HCT116 (cell line): ENCODE measurements around the gene SLC4A2.

ENCODE experiments used
- CEBPB ChIP-seq: IDR thresholded peaks from 2 replicates; pipeline ENCODE4 v1.6.1; 2012; ENCODE audit warnings: low read depth
- CTCF ChIP-seq, 3 experiments: fragments of 200-600 bp in 1 of 3; sonication (generic) in 1 of 3; IDR thresholded peaks in 2 of 3; conservative IDR thresholded peaks in 1 of 3; 2 replicates each; pipeline ENCODE4 v1.5.1; 2012 to 2017; ENCODE audit warnings: low read depth in 2 of 3, low read length in 2 of 3, antibody characterized with exemption in 1 of 3, borderline replicate concordance in 1 of 3, control low read depth in 1 of 3, mild to moderate bottlenecking in 1 of 3, mixed read lengths in 1 of 3, mixed run types in 1 of 3, moderate library complexity in 1 of 3; ENCODE audit not compliant: insufficient read depth in 1 of 3
- EZH2phosphoT487 ChIP-seq: fragments of 200-600 bp; IDR thresholded peaks from 2 replicates; pipeline ENCODE4 v1.6.1; 2018; ENCODE audit warnings: antibody characterized with exemption, borderline replicate concordance
- JUND ChIP-seq: IDR thresholded peaks from 2 replicates; pipeline ENCODE4 v1.6.1; 2012
- POLR2A ChIP-seq: IDR thresholded peaks from 2 replicates; pipeline ENCODE4 v1.7.0; 2011; ENCODE audit warnings: borderline replicate concordance; ENCODE audit not compliant: insufficient read depth, insufficient read length; ENCODE audit errors: extremely low read depth
- POLR2AphosphoS5 ChIP-seq: IDR thresholded peaks from 2 replicates; pipeline ENCODE4 v1.6.1; 2011; ENCODE audit warnings: mild to moderate bottlenecking, low read depth, low read length, moderate library complexity
- ZBTB33 ChIP-seq: IDR thresholded peaks from 2 replicates; pipeline ENCODE4 v1.6.1; 2011; ENCODE audit warnings: mild to moderate bottlenecking, low read length, moderate library complexity; ENCODE audit not compliant: insufficient replicate concordance; ENCODE audit errors: extremely low read depth
- TF ChIP-seq, protein P1 (sequence below): IDR thresholded peaks from 2 replicates; pipeline ENCODE4 v1.6.1; 2012
- TF ChIP-seq, protein P2 (sequence below): IDR thresholded peaks from 2 replicates; pipeline ENCODE4 v1.6.1; 2012; ENCODE audit warnings: low read depth

- TF ChIP-seq POLR2A = no peak
- no peak for TF ChIP-seq POLR2AphosphoS5
- TF ChIP-seq CTCF (IDR thresholded peaks at IDR 0.05 in 2 of 3, conservative IDR thresholded peaks at IDR 0.05 in 1 of 3; ENCODE audit: borderline replicate concordance in 1 of 3, insufficient read depth in 1 of 3, low read depth in 2 of 3, low read length in 2 of 3) = no peak
- no peak for TF ChIP-seq ZBTB33
- TF ChIP-seq JUND = no peak
- TF ChIP-seq, protein P1, sequence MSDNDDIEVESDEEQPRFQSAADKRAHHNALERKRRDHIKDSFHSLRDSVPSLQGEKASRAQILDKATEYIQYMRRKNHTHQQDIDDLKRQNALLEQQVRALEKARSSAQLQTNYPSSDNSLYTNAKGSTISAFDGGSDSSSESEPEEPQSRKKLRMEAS = no peak
- TF ChIP-seq CEBPB = no peak
- TF ChIP-seq, protein P2, sequence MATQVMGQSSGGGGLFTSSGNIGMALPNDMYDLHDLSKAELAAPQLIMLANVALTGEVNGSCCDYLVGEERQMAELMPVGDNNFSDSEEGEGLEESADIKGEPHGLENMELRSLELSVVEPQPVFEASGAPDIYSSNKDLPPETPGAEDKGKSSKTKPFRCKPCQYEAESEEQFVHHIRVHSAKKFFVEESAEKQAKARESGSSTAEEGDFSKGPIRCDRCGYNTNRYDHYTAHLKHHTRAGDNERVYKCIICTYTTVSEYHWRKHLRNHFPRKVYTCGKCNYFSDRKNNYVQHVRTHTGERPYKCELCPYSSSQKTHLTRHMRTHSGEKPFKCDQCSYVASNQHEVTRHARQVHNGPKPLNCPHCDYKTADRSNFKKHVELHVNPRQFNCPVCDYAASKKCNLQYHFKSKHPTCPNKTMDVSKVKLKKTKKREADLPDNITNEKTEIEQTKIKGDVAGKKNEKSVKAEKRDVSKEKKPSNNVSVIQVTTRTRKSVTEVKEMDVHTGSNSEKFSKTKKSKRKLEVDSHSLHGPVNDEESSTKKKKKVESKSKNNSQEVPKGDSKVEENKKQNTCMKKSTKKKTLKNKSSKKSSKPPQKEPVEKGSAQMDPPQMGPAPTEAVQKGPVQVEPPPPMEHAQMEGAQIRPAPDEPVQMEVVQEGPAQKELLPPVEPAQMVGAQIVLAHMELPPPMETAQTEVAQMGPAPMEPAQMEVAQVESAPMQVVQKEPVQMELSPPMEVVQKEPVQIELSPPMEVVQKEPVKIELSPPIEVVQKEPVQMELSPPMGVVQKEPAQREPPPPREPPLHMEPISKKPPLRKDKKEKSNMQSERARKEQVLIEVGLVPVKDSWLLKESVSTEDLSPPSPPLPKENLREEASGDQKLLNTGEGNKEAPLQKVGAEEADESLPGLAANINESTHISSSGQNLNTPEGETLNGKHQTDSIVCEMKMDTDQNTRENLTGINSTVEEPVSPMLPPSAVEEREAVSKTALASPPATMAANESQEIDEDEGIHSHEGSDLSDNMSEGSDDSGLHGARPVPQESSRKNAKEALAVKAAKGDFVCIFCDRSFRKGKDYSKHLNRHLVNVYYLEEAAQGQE = no peak
- no peak for TF ChIP-seq EZH2phosphoT487
These were observed 32.6 kb downstream of the SLC4A2 start for GRCh38 chr7:151091988-151092387.
